Esophagus muscularis mucosa (tissue), 3 donors: ENCODE data around the gene GSTM2.
A peak's percentile ranks its signal among the peaks of the same experiment; 100 is the strongest.

ENCODE experiments used
- POLR2AphosphoS5 ChIP-seq, 2 donors: sonication (generic); formaldehyde crosslinking; IDR thresholded peaks; one replicate each; pipeline ENCODE4 v1.6.1; 2017; ENCODE audit warnings: antibody characterized with exemption in 2 of 2
- TF ChIP-seq, protein P1 (sequence below), 3 experiments: fragments of 200-600 bp in 2 of 3; fragments of 450-650 bp in 1 of 3; sonication (generic) in 2 of 3; IDR thresholded peaks; one replicate each; pipeline ENCODE4 v1.5.1; 2017 to 2019; ENCODE audit warnings: antibody characterized with exemption in 3 of 3, mild to moderate bottlenecking in 2 of 3, moderate library complexity in 1 of 3

DNA sequence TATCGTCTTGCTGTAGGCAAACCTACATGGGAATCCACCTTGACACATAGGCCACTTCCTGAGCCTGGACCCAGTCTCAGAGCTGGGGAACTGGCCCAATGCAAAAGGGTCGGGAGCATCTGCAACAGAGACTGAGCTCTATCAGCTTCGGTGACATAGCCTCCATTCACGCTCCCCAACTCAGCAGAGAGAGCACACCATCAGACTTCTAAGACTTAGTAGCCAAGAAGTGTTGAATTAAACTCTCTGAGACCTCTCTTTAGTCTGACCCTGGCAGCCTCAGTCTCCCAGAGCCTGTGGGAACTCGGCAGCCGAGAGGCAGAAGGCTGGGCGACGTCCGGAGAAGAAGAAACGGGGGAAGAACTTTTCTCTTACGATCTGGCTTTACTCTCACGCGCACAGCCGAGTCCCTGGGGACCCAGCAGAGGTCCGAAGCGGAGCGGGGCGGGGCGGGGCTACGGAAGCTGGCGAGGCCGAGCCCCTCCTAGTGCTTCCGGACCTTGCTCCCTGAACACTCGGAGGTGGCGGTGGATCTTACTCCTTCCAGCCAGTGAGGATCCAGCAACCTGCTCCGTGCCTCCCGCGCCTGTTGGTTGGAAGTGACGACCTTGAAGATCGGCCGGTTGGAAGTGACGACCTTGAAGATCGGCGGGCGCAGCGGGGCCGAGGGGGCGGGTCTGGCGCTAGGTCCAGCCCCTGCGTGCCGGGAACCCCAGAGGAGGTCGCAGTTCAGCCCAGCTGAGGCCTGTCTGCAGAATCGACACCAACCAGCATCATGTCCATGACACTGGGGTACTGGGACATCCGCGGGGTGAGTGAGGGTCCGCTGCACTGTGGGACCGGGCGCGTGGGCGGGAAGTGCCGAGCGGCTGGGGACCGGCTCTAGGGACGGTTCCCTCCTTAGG, 12.0 kb upstream of the GSTM2 start, which contains the start of gene GSTM4:
- TF ChIP-seq, protein P1, sequence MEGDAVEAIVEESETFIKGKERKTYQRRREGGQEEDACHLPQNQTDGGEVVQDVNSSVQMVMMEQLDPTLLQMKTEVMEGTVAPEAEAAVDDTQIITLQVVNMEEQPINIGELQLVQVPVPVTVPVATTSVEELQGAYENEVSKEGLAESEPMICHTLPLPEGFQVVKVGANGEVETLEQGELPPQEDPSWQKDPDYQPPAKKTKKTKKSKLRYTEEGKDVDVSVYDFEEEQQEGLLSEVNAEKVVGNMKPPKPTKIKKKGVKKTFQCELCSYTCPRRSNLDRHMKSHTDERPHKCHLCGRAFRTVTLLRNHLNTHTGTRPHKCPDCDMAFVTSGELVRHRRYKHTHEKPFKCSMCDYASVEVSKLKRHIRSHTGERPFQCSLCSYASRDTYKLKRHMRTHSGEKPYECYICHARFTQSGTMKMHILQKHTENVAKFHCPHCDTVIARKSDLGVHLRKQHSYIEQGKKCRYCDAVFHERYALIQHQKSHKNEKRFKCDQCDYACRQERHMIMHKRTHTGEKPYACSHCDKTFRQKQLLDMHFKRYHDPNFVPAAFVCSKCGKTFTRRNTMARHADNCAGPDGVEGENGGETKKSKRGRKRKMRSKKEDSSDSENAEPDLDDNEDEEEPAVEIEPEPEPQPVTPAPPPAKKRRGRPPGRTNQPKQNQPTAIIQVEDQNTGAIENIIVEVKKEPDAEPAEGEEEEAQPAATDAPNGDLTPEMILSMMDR (IDR thresholded peaks at IDR 0.05) = no peak
- TF ChIP-seq POLR2AphosphoS5 (IDR thresholded peaks at IDR 0.05) = peak in 1 of 2 donors; percentile 80
